ENCODE data around the gene NOP16. TPM values are rescaled to one million over a fixed set of nuclear protein-coding genes. Genes with fewer than 3 reads are reported as not detected.

The NOP16 gene
- polyA plus RNA-seq, 2 of the 4 experiments (the other 2 are of a cell fraction): 90.7 to 127 TPM

GRCh38 chr5:176386491-176386890 lies 1.9 kb downstream of the NOP16 start (continued):
- TF ChIP-seq CTCF (IDR thresholded peaks at IDR 0.05): no peak
- TF ChIP-seq GATA3 (IDR thresholded peaks at IDR 0.05; ENCODE audit: borderline replicate concordance): no peak
- no peak for TF ChIP-seq EHF (CRISPR knock-in tag; IDR thresholded peaks at IDR 0.05)
- no peak for TF ChIP-seq ZSCAN20 (CRISPR knock-in tag; IDR thresholded peaks at IDR 0.05)
- TF ChIP-seq MAX (IDR thresholded peaks at IDR 0.05): no peak
- no peak for TF ChIP-seq JUNB (IDR thresholded peaks at IDR 0.05)
- no peak for TF ChIP-seq FOXS1 (CRISPR knock-in tag; IDR thresholded peaks at IDR 0.05)
- TF ChIP-seq BCL3 (IDR thresholded peaks at IDR 0.05): no peak

- no peak for FAIRE-seq
These were observed 3.4 kb downstream of the NOP16 start for GRCh38 chr5:176384991-176385390.

GRCh38 chr5:176384366-176384930 lies 4.0 kb downstream of the NOP16 start:
- DNase-seq (ENCODE audit: low read depth in 1 of 2, low spot score in 1 of 2) (no peak), FAIRE-seq (no peak), ATAC-seq (no peak)
- TF ChIP-seq KDM1A (IDR thresholded peaks at IDR 0.05; ENCODE audit: low read depth) (no peak), HES2 (IDR thresholded peaks at IDR 0.05) (no peak), BHLHE40 (IDR thresholded peaks at IDR 0.05; ENCODE audit: low read depth, low read length) (no peak), PBX3 (IDR thresholded peaks at IDR 0.05) (no peak), BCL3 (IDR thresholded peaks at IDR 0.05) (no peak)
- H3K27ac ChIP-seq: no peak overlapping the region
- no peak overlapping the region for H3K4me2 ChIP-seq
- WGBS (ENCODE audit: missing lambda C conversion rate): 89% methylated on average over 6 of the region's 8 CpGs
- H3K4me1 ChIP-seq: peaks cover 12% of the 10 kb centered on the region
- POLR2A ChIA-PET: no interaction called here
- CTCF ChIA-PET: interaction anchor here (1.1 kb wide), 1 partner anchor 22 kb away, joined by 3 read pairs; no protein-coding TSS in a partner anchor
- H3K4me3 ChIP-seq: no peak overlapping the region
- no peaks in the 10 kb centered on the region for H3K9me3 ChIP-seq

More at GRCh38 chr5:176384991-176385390, 3.4 kb downstream of the NOP16 start:
- H3K4me1 ChIP-seq: peaks cover 16% of the 10 kb centered on the region
- no peaks in the 10 kb centered on the region for H3K9me3 ChIP-seq
- no peak overlapping the region for H3K4me3 ChIP-seq
- no peak overlapping the region for H3K27ac ChIP-seq
- WGBS (ENCODE audit: missing lambda C conversion rate): 97% methylated on average over 12 of the region's 12 CpGs
- ChIA-PET CTCF (interaction anchor here (0.6 to 1.2 kb wide), 3 partner anchors 21 to 655 kb away, joined by 3 to 6 read pairs (median 3); no protein-coding TSS in a partner anchor), POLR2A (no interaction called here)
- TF ChIP-seq MAFK (IDR thresholded peaks at IDR 0.05; ENCODE audit: partially characterized antibody): no peak
- no peak for TF ChIP-seq TFCP2L1 (CRISPR knock-in tag; IDR thresholded peaks at IDR 0.05)
- no peak for TF ChIP-seq RFX5 (IDR thresholded peaks at IDR 0.05)
- no peak for TF ChIP-seq SREBF2 (IDR thresholded peaks at IDR 0.05)
- TF ChIP-seq POLR2A (IDR thresholded peaks at IDR 0.05; ENCODE audit: low read length): no peak
- TF ChIP-seq MYC (IDR thresholded peaks at IDR 0.05; ENCODE audit: borderline replicate concordance, low read length): no peak
- TF ChIP-seq ESRRA (IDR thresholded peaks at IDR 0.05; ENCODE audit: borderline replicate concordance, low read length): no peak
- TF ChIP-seq RAD21 (conservative IDR thresholded peaks at IDR 0.05 in 1 of 2, IDR thresholded peaks at IDR 0.05 in 1 of 2): no peak
- TF ChIP-seq HMGXB4 (CRISPR knock-in tag; IDR thresholded peaks at IDR 0.05; ENCODE audit: borderline replicate concordance): no peak
- TF ChIP-seq TP53 (CRISPR knock-in tag; IDR thresholded peaks at IDR 0.05): no peak
- TF ChIP-seq USF2 (IDR thresholded peaks at IDR 0.05): no peak
- no peak for TF ChIP-seq CBX2 (IDR thresholded peaks at IDR 0.05; ENCODE audit: borderline replicate concordance, low read depth)
- no peak for TF ChIP-seq HOXB13 (CRISPR knock-in tag; IDR thresholded peaks at IDR 0.05; ENCODE audit: low read depth)
- no peak for TF ChIP-seq BHLHE40 (IDR thresholded peaks at IDR 0.05; ENCODE audit: low read depth, low read length)
- no peak for ATAC-seq
- no peak for DNase-seq (ENCODE audit: low read depth in 1 of 2, low spot score in 1 of 2)
- H3K4me2 ChIP-seq: no peak overlapping the region
